GM21381 (cell line): ENCODE data around the gene ZNF784.
A peak's percentile ranks its signal among the peaks of the same experiment; 100 is the strongest.
"Not testable (repeated sequence)": the region's sequence is repeated elsewhere in the genome, so short reads cannot be mapped to it uniquely, and the experiment has no call there.

ENCODE experiments used
- ATAC-seq: cut with Tn5 transposase; IDR thresholded peaks from one replicate; pipeline ENCODE4 v1.9.1; 2021; ENCODE audit warnings: mild to moderate bottlenecking, moderate library complexity; ENCODE audit not compliant: unreplicated experiment

ZNF784 gene

GRCh38 chr19:55586976-55587668 lies 37.2 kb downstream of the ZNF784 start:
- ATAC-seq = peak; percentile 91

- ATAC-seq = no peak
These were observed 38.6 kb downstream of the ZNF784 start for GRCh38 chr19:55585658-55586339.

- no peak for ATAC-seq
These were observed 39.5 kb downstream of the ZNF784 start for GRCh38 chr19:55584871-55585270.

- ATAC-seq = not testable (repeated sequence)
These were observed 40.5 kb downstream of the ZNF784 start for GRCh38 chr19:55583897-55584296.

- ATAC-seq = not testable (repeated sequence)
These were observed 42.1 kb downstream of the ZNF784 start for GRCh38 chr19:55582284-55582683.

GRCh38 chr19:55581823-55582223 lies 42.5 kb downstream of the ZNF784 start:
- no peak for ATAC-seq

- peak; percentile 13 for ATAC-seq
These were observed 43.1 kb downstream of the ZNF784 start for GRCh38 chr19:55581145-55581822.

- peak; percentile 54 for ATAC-seq
These were observed 43.7 kb downstream of the ZNF784 start, which contains the start of gene ZNF579 for GRCh38 chr19:55580628-55581144. TSS of gene ZNF579 (minus strand) at chr19:55580848. CDS start at chr19:55579639, 1,209 bp downstream.

GRCh38 chr19:55579766-55580621 lies 44.4 kb downstream of the ZNF784 start:
- ATAC-seq = no peak

- ATAC-seq = no peak
These were observed 45.3 kb downstream of the ZNF784 start for GRCh38 chr19:55578761-55579747.

GRCh38 chr19:55578031-55578760 lies 46.2 kb downstream of the ZNF784 start:
- no peak for ATAC-seq

GRCh38 chr19:55576746-55577145 lies 47.6 kb downstream of the ZNF784 start:
- ATAC-seq = no peak

- not testable (repeated sequence) for ATAC-seq
These were observed 50.4 kb downstream of the ZNF784 start for GRCh38 chr19:55573929-55574328.
